AG04450 (cell line): ENCODE measurements around the gene CNTN1. TPM values are rescaled to one million over a fixed set of nuclear protein-coding genes. Genes with fewer than 3 reads are reported as not detected.

Experiments
- CTCF ChIA-PET: fragments of 300-600, 350-600 bp; formaldehyde crosslinking; extraction: SDS; loops from one replicate; lab custom pipeline; 2022; ENCODE audit warnings: antibody characterized with exemption, inconsistent platforms; lab: Charles Lee
- POLR2A ChIA-PET: fragments of 350-600 bp; formaldehyde crosslinking; extraction: SDS; loops from one replicate; lab custom pipeline; 2021; ENCODE audit warnings: antibody characterized with exemption, inconsistent platforms; lab: Yijun Ruan, JAX
- DNase-seq: peaks from one replicate; pipeline ENCODE4 v3.0.0-alpha.2; 2011; ENCODE audit warnings: low read depth, low spot score
- H3K27ac ChIP-seq: one replicate; pipeline ENCODE4 v1.5.1; 2012; ENCODE audit warnings: low read depth, low read length, control low read depth
- H3K27me3 ChIP-seq: one replicate; pipeline ENCODE4 v1.6.0; 2012; ENCODE audit warnings: low read length; ENCODE audit not compliant: control insufficient read depth, insufficient read depth
- H3K4me3 ChIP-seq: 2 replicates; pipeline ENCODE4 v1.5.1; 2011; ENCODE audit warnings: mild to moderate bottlenecking, low read depth, low read length, control low read depth
- H3K9me3 ChIP-seq: 2 replicates; pipeline ENCODE4 v1.5.1; 2012; ENCODE audit warnings: low read length; ENCODE audit not compliant: control insufficient read depth, insufficient read depth
- CTCF ChIP-seq: IDR thresholded peaks from 2 replicates; pipeline ENCODE4 v1.5.1; 2011; ENCODE audit warnings: low read depth, low read length, control low read depth, inconsistent platforms
- polyA plus RNA-seq: library from polyadenylated mRNA; depleted of rRNA; stranded (reverse); fragments of >200 nt; gene quantifications from 2 replicates; pipeline ENCODE4 v1.2.3, GENCODE V29; 2011

The CNTN1 gene
- polyA plus RNA-seq, 1 experiment = 0.19 TPM

DNA sequence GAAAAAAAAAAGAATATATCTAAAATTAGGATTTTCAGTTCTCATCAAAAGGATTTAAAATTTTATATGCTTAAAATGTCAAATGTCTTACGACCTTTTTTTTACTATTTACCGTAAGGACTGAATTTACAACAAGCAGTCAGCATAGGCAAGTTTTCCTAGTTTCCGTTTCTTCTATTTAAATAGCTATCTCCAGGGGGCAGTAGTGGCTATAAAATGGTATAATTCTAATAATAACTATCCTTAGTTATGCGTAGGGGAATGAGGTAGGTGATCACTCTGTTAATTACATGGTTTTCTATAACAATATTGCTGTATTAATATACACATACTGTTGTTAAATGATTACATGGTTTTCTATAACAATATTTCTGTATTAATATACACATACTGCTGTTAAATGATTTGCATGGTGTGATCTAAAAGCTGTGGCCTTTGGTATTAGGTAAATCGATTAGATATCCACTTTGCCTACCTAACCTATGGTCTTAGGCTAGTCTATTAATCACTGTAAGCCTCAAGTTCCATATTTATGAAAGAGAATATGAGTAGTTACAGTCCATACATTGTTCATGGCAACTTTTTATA lies 278.2 kb downstream of the CNTN1 start:
- Histone ChIP-seq H3K27me3 (no peaks in the 10 kb centered on the region), H3K27ac (no peak overlapping the region), H3K9me3 (no peaks in the 10 kb centered on the region), H3K4me3 (no peak overlapping the region)
- no peak for DNase-seq
- ChIA-PET CTCF (no interaction called here), POLR2A (no interaction called here)
- TF ChIP-seq CTCF = no peak

- no peak for DNase-seq
- no peak overlapping the region for H3K4me3 ChIP-seq
- H3K9me3 ChIP-seq = no peaks in the 10 kb centered on the region
- CTCF ChIA-PET = no interaction called here
- no peak for TF ChIP-seq CTCF
- POLR2A ChIA-PET = no interaction called here
- H3K27me3 ChIP-seq = no peaks in the 10 kb centered on the region
- H3K27ac ChIP-seq = no peak overlapping the region
Measured at GRCh38 chr12:40971911-40972310, 279.7 kb downstream of the CNTN1 start.

DNA sequence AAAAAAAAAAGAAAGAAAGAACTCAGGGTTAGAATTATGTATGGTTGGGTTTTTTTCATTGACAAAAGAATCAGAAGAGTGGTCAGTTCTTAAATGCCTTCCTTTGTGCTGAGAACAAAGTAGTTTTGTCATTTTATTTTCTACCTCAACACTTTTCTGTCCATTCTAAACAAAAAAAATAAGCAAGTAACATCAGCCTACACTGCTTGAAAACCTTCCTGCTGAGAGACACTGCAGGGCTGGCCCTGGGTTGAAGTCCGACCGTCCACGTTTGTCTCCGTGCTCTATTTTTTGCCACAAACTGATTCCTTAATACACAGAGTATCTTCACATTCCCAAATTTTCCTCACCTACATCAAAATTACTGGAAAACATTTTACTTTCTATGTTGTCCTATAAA lies 284.3 kb downstream of the CNTN1 start:
- CTCF ChIA-PET = no interaction called here
- POLR2A ChIA-PET = no interaction called here

DNA sequence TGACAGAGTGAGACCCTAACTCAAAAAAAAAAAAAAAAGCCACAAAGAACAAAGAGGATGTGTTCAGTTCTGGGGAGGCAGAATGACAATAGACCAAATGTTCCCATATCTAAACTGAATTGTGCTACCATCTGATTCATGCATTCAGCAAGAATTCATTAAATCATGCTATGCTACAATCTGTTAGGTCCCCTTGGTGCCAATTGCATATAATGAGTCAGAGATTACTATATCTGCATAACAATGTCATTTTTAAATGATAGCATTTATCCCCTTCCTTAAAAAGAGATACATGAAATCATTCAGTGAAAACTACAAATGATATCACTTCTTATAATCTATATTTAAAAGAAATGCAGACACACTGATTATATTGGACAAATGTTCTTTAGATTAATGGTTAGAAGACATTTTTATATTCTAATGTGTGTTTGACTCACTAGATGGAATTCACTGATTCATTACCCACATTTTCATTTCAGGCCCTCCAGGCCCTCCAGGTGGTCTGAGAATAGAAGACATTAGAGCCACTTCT lies 288.3 kb downstream of the CNTN1 start:
- H3K27ac ChIP-seq = no peak overlapping the region
- no peaks in the 10 kb centered on the region for H3K9me3 ChIP-seq
- ChIA-PET POLR2A (no interaction called here), CTCF (no interaction called here)
- no peak for DNase-seq
- H3K27me3 ChIP-seq = no peaks in the 10 kb centered on the region
- H3K4me3 ChIP-seq = no peak overlapping the region
- TF ChIP-seq CTCF = no peak

More for the DNA sequence above, 284.3 kb downstream of the CNTN1 start:
- Histone ChIP-seq H3K9me3 (no peaks in the 10 kb centered on the region), H3K27me3 (no peaks in the 10 kb centered on the region), H3K4me3 (no peak overlapping the region), H3K27ac (no peak overlapping the region)
- DNase-seq = no peak
- no peak for TF ChIP-seq CTCF

- ChIA-PET POLR2A (no interaction called here), CTCF (no interaction called here)
- no peak overlapping the region for H3K4me3 ChIP-seq
- TF ChIP-seq CTCF = no peak
- no peaks in the 10 kb centered on the region for H3K27me3 ChIP-seq
- no peaks in the 10 kb centered on the region for H3K9me3 ChIP-seq
- no peak overlapping the region for H3K27ac ChIP-seq
- DNase-seq = no peak
Measured at GRCh38 chr12:40986001-40986400, 293.8 kb downstream of the CNTN1 start.
